IPS-NIHi7 (cell line): Measurements from ENCODE around the gene ANKRD65.
A peak's percentile ranks its signal among the peaks of the same experiment; 100 is the strongest.
"Not testable (repeated sequence)": the region's sequence is repeated elsewhere in the genome, so short reads cannot be mapped to it uniquely, and the experiment has no call there.

ENCODE experiments used
- DNase-seq: peaks from one replicate; pipeline ENCODE4 v3.0.0; 2012; ENCODE audit warnings: mixed read lengths; ENCODE audit errors: extremely low spot score

The ANKRD65 gene

GRCh38 chr1:1371746-1372711 is 49.0 kb downstream of the ANKRD65 start:
- DNase-seq, result peak; percentile 90

- no peak for DNase-seq
Observed at GRCh38 chr1:1371364-1371745, 49.7 kb downstream of the ANKRD65 start.

GRCh38 chr1:1370771-1371300 is 50.2 kb downstream of the ANKRD65 start:
- DNase-seq, result no peak

DNA sequence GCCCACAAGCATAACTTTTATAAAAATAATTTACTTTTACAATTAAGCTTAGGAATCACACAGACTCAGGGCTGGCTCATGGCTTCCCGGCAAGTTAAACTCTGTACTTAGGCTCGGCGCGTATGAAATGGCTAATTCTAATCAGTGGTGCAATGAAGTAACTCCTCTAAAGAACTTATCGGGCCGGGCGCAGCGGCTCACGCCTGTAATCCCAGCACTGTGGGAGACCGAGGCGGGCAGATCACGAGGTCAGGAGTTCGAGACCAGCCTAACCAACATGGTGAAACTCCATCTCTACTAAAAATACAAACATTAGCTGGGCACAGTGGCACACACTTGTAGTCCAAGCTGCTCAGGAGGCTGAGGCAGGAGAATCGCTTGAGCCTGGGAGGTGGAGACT is 51.0 kb downstream of the ANKRD65 start:
- not testable (repeated sequence) for DNase-seq
